SJSA1 (cell line): ENCODE data around the gene E2F4. TPM values are rescaled to one million over a fixed set of nuclear protein-coding genes. Genes with fewer than 3 reads are reported as not detected.

ENCODE experiments used
- DNase-seq, 2 experiments: peaks; one replicate each; pipeline ENCODE4 v3.0.0-alpha.2; 2015 to 2020; ENCODE audit warnings: low spot score in 2 of 2, low read depth in 1 of 2
- H3K27ac ChIP-seq: fragments of 250-450 bp; sonication (Bioruptor Pico); 2 replicates; pipeline ENCODE4 v1.5.1; 2020; ENCODE audit warnings: mild to moderate bottlenecking, moderate library complexity
- H3K27me3 ChIP-seq: fragments of 250-450 bp; sonication (Bioruptor Pico); replicated peaks from 2 replicates; pipeline ENCODE4 v1.5.1; 2020; ENCODE audit warnings: mild to moderate bottlenecking, moderate library complexity
- H3K36me3 ChIP-seq: fragments of 250-450 bp; sonication (Bioruptor Pico); 2 replicates; pipeline ENCODE4 v1.5.1; 2020; ENCODE audit warnings: mild to moderate bottlenecking
- H3K4me1 ChIP-seq: fragments of 250-450 bp; sonication (Bioruptor Pico); replicated peaks from 2 replicates; pipeline ENCODE4 v1.6.1; 2021; ENCODE audit warnings: mild to moderate bottlenecking
- H3K4me3 ChIP-seq: fragments of 250-450 bp; sonication (Bioruptor Pico); 2 replicates; pipeline ENCODE4 v1.5.1; 2020; ENCODE audit warnings: mild to moderate bottlenecking
- H3K9me3 ChIP-seq: fragments of 250-450 bp; sonication (Bioruptor Pico); replicated peaks from 2 replicates; pipeline ENCODE4 v1.5.1; 2020; ENCODE audit warnings: mild to moderate bottlenecking
- total RNA-seq: library from RNA; depleted of rRNA; stranded (reverse); fragments of >200 nt; shearing (Covaris generic); gene quantifications from 2 replicates; pipeline ENCODE4 v1.2.3, GENCODE V29; 2014

Gene E2F4
- total RNA-seq, 1 experiment from 2014 or later, result 93.8 TPM

DNA sequence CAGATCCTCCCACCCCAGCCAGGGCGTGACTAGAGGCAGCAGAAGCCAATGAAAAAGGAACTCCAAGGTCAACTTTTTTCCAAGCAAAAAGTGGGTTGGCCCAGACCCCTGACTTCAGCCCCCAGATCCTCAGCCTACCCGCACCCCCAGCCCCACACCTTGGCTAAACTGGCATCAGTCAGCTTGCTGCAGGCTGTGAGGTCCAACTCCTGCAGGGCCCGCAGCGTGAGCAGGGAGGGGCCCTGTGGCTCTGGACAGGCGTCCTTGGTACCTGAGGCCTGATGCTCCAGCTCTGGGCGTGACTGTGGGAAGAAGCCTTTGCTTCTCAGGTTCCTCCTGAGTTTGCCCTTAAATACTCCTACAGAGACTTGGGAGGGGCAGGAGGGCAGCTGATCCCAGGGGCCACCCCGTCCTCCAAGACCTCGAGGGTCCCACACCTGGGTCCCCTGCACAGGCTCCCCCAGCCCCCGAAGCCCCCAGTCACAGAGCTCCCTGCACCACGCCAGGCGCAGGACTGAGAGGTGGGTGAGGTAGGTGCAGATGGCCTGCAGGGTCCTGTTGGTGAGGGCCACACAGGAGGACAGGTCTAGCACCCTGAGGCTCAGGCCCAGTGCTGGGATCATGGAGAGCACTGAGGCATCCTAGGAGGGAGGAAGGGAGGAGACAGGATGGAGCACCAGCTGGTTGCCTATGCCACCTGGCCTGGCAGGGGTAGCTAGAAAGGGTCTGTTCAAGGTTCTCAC, 16.4 kb downstream of the E2F4 start:
- H3K36me3 ChIP-seq, result peaks cover 33% of the 10 kb centered on the region
- no peak overlapping the region for H3K27ac ChIP-seq
- no peak for DNase-seq
- H3K4me1 ChIP-seq, result peaks cover 13% of the 10 kb centered on the region
- no peak overlapping the region for H3K4me3 ChIP-seq
- H3K27me3 ChIP-seq, result no peaks in the 10 kb centered on the region
- H3K9me3 ChIP-seq, result no peaks in the 10 kb centered on the region

DNA sequence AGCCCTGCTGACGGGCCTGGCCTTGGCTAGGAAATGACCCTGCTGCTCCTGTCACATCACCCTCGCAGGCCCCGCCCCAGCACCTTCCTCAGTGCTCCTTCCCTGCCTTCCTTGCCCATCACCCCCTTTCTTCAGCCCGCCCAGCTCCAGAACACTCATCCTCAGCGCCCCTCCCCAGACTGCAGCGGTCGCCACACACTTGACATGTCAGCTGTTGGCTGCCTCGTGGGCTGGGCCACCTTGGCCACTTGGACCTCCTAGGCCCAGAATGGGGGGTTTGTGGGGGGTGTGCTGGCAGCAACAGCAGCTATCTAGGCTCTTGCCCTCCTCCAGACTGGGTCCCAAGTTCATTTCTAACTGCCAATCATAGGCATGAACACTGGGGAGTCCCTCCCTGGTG, 17.6 kb downstream of the E2F4 start:
- Histone ChIP-seq H3K27ac (no peak overlapping the region), H3K4me1 (peaks cover 13% of the 10 kb centered on the region), H3K36me3 (peaks cover 23% of the 10 kb centered on the region), H3K27me3 (no peaks in the 10 kb centered on the region), H3K4me3 (no peak overlapping the region), H3K9me3 (no peaks in the 10 kb centered on the region)
- no peak for DNase-seq

DNA sequence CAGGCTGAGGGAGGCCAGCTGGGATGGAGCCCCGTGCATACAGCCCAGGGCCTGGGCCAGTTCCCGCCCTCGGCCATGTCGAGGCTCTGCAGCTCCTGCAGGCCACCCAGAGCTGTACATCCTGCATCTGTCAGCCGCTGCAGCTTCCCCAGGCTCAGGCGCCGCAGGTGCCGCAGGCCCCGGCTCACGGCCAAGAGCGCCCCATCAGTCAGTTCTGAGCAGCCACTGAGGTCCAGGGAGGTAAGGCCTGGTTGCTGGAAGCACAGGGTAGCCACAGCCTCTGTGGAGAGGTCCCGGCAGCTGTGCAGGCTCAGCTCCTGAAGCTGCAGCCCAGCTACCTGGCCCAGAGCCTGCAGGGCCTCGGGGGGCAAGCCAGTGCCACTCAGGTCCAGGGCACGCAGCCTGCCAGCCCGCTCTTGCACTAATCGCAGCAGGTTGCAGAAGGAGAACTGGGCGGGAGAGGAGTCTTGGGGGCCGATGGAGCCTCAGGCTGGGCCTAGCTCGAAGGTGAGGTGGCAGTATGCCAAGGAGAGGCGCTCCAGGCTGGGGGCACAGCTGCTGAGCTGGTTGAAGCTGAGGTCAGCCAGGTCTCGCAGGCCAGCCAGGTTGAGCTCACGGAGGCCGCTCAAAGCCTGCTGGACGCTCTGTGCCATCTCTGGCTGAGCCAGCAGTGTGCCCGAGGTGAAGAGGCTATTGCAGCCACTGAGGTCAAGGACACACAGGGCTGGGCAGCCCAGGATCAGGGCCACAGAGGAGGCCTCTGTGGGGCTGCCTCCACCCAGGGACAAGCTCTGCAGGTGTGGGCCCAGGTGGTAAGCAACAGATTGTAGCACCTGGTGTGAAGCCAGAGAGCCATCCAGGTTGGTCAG, 18.3 kb downstream of the E2F4 start:
- Histone ChIP-seq H3K4me1 (peaks cover 13% of the 10 kb centered on the region), H3K9me3 (no peaks in the 10 kb centered on the region), H3K36me3 (peaks cover 21% of the 10 kb centered on the region), H3K4me3 (no peak overlapping the region), H3K27ac (no peak overlapping the region), H3K27me3 (no peaks in the 10 kb centered on the region)
- DNase-seq, result no peak

DNA sequence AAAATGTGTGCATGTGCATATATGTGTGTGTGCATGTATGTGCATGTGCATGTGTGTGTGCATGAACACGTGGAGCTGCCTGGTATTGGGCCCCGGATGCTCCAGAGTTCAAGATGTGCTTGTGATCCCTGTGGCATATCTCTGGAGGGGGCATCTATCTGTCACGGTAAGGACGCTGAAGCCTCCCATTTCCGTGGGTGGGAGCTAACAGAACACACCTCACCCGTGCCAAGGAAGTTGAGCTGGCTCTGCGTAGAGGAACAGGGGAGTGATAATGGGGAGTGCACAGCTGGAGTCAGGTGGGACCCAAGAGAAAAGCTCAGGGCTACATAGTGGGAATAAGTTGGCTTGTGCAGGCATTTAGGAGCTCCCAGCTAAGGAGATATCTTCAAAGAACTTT, 19.7 kb downstream of the E2F4 start:
- H3K36me3 ChIP-seq, result peaks cover 11% of the 10 kb centered on the region; the same call in 1 of the 2 replicates
- no peak overlapping the region for H3K27ac ChIP-seq
- no peak for DNase-seq
- H3K4me1 ChIP-seq, result peaks cover 13% of the 10 kb centered on the region
- no peaks in the 10 kb centered on the region for H3K9me3 ChIP-seq
- H3K4me3 ChIP-seq, result no peak overlapping the region
- no peaks in the 10 kb centered on the region for H3K27me3 ChIP-seq

DNA sequence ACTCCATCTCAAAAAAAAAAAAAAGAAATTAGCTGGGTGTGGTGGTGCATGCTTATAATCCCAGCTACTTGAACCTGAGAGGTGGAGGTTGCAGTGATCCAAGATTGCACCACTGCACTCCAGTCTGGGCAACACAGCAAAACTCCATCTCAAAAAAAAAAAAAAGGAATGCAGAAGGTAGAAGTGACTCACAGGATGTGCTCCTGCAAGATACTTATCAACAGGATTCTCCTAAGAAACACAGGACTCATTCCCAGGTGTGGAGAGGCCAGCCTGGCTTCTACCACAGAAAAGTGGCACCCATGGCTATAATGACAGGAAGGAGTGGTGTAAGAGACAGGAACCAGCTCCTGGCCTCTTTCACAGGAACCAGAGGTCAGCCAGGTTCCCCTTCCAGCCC, 20.8 kb downstream of the E2F4 start:
- Histone ChIP-seq H3K36me3 (no peaks in the 10 kb centered on the region), H3K4me3 (no peak overlapping the region), H3K27ac (no peak overlapping the region), H3K4me1 (peaks cover 7% of the 10 kb centered on the region), H3K27me3 (no peaks in the 10 kb centered on the region), H3K9me3 (no peaks in the 10 kb centered on the region)
- DNase-seq, result no peak

DNA sequence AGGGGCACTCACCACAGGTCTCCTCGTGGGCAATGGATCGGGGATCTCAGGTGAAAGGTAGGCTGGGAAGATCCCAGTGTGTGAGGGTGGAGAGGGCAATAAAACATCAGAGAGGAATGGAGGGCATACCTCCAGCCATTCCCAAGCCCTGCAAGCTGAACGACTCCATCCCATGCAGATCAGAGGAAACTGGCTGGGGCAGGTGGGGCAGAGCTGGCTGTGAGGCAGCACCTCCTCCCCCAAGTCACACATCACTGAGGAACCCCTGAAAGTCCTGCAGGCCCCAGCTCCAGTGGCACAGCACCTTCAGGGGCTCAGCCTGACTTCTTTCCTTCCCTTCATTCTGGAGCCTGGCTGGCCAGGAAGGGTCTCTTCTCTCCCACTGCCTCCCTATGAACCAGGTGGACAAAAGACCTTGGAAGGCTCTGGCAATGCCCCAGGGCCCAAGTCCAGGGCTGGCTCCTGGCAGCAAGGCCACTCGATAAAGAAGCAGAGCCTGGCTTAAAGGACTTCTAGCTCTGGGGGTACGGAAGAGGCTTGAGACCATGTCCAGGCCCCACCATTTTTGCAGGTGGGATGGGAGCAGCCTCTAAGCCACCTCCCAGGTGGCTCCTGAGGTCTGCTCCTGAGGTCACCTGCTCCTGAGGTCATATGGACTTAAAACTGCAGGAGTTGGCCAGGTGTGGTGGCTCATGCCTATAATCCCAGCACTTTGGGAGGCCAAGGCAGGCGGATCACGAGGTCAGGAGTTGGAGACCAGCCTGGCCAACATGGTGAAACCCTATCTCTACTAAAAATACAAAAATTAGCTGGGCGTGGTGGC, 21.5 kb downstream of the E2F4 start:
- DNase-seq, result no peak
- Histone ChIP-seq H3K9me3 (no peaks in the 10 kb centered on the region), H3K4me1 (peaks cover under 1% of the 10 kb centered on the region; the same call in 1 of the 2 replicates), H3K27ac (no peak overlapping the region), H3K36me3 (no peaks in the 10 kb centered on the region), H3K27me3 (no peaks in the 10 kb centered on the region), H3K4me3 (no peak overlapping the region)

DNA sequence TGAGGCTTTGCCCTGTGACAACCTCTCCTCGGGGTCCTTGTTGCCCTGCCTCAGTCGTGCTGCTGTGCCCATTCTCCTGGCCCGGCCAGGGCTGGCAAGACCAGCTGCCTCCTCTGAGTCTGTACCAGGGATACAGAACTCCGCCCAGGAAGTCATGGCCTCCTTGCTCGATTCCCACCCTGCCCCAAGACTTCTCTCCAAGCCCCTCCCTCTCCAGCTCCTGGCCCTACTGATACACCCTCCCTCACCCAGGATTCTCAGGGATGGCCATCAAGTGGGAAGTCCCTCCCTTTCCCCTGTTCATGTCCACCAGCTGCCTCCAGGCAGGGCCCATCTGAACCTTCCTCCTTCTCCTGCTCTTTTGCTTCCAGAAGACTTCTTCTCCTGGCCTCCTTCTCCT, 23.8 kb downstream of the E2F4 start:
- Histone ChIP-seq H3K27me3 (no peaks in the 10 kb centered on the region), H3K4me3 (no peak overlapping the region), H3K27ac (no peak overlapping the region), H3K36me3 (no peaks in the 10 kb centered on the region), H3K9me3 (no peaks in the 10 kb centered on the region), H3K4me1 (peaks cover 6% of the 10 kb centered on the region)
- DNase-seq, result no peak

DNA sequence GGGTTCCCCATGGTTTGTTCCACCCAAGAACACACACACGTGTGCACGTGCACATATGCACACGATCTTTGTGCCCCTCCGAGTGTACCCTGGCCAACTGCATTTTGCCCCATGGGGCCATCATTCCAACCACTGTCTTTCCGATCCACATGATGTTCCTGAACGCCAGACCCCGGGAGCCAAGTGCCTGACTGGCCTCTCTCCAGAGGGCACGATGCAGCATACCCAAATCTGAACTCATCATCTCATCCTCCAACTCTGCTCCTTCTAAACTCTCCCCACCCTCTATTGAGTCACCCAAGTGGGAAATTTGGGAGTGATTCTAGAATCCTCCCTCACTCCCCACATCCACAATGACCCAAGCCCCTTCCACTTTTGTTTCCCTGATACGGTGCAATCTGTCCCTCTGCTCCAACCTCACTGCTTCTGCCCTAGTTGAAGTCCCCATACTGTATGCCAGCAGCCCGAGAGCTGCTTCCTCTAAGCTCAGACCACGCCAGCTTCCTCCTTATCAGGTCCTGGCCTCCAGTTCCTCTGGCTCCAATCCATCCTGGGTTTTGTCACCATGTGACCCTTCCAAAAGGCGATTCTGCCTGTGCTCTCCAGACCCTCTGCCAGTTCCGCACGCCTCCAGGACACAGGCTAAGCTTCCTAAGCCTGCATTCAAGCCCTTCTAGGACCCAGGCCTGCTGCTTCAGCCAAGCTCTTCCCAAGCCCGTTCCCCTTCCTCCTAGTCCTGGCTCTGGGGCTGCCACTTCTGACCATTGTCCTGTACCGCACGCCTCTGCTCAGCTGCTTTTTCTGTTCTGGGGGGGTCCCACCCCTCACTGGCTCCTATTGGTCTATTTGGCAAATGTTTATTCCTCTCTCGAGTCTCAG, 24.9 kb downstream of the E2F4 start:
- Histone ChIP-seq H3K27me3 (no peaks in the 10 kb centered on the region), H3K36me3 (no peaks in the 10 kb centered on the region), H3K27ac (no peak overlapping the region), H3K4me3 (no peak overlapping the region), H3K4me1 (peaks cover 6% of the 10 kb centered on the region), H3K9me3 (no peaks in the 10 kb centered on the region)
- no peak for DNase-seq

DNA sequence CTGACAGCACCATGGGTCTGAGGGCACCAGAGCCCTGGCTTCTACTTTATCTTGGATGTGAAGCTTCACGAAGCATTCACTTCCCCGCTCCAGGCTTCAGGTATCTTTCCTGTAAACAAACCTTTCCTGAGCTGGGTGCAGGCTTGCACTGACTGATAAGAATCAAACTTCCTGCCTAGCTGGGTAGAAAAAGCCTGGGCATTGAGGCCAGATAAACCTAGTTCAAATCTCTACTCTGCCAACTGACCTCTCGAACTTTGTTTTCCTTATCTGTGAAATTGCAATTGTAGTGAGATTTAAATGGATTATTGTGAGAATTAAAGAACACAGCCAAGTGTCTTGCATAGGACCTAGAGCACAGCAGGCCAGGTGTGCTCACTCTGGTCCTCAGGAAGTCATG, 32.0 kb downstream of the E2F4 start:
- DNase-seq, result no peak
- Histone ChIP-seq H3K27ac (no peak overlapping the region), H3K27me3 (no peaks in the 10 kb centered on the region), H3K9me3 (no peaks in the 10 kb centered on the region), H3K36me3 (peaks cover 18% of the 10 kb centered on the region), H3K4me3 (no peak overlapping the region), H3K4me1 (peaks cover 21% of the 10 kb centered on the region)

DNA sequence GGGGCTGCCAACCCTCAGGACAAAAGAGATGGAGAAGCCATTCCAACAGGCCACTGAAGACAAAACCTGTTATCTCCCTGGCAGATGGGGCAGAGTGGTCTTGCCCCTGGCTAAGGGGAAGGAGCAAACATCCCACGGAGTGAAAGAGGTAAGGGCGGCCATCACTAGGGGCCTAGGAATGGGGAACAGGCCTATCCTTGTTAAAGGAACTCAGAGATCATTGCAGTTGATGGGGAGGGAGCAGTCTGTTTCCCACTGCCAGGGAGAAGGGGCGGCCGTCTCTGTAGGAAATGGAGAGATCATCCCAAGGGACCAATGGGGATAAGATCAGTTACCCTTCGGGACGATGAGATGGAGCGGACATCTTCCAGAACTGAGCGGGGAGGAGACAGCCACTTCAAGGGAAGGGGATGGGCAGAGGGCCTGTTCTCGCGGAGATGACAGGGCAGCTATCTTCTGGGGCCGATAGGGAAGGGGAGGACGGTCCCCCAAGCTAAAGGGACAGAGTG, 34.4 kb downstream of the E2F4 start:
- Histone ChIP-seq H3K9me3 (no peaks in the 10 kb centered on the region), H3K27me3 (no peaks in the 10 kb centered on the region), H3K4me1 (peaks cover 20% of the 10 kb centered on the region), H3K4me3 (peak overlapping the region; percentile 80), H3K36me3 (peaks cover 41% of the 10 kb centered on the region), H3K27ac (peak overlapping the region; percentile 38)
- DNase-seq, result no peak

DNA sequence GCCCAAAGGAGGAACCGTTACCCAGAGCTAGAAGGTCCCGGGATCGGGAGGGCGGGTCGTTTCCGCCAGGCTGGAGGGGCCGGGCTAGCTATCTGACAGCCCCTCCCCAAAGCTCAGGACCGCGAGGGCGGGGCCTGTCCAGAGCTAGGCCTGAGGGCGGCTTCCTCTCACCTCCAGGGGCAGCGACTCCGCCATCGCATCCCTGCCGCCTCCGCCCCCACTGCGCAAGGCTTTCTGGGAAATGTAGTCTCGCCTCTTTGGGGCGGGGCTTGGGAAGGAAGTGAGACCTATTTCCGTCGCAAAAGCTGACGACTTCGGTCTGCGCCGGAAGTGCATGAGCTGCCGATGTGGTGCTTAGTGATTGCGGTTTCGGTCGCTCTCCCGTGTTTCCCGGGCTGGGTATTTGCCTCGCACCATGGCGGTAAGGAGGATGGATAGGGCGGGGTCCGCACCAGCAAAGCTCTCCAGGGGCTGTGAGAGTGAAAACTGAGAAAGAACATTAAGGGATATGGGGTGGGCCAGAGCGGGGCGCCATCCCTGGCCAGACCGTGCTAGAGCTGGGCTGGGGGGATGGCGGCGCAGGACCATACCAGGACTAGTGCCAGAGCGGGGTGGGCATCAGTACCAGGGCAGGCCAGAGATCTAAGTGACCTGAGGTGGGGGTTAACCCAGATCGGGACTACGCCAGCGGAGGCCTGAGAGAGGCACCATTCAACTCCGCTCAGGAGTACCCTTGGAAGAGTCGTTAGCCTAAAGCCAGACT, 35.0 kb downstream of the E2F4 start, which contains the start of gene TMEM208:
Gene TMEM208, plus strand, starts transcription at position 327 of the 763 bp plus-strand sequence. Its CDS starts 89 bp downstream, at position 416.
- Histone ChIP-seq H3K36me3 (peaks cover 48% of the 10 kb centered on the region), H3K9me3 (no peaks in the 10 kb centered on the region), H3K4me3 (peak within 1 kb of the TSS; percentile 80)

DNA sequence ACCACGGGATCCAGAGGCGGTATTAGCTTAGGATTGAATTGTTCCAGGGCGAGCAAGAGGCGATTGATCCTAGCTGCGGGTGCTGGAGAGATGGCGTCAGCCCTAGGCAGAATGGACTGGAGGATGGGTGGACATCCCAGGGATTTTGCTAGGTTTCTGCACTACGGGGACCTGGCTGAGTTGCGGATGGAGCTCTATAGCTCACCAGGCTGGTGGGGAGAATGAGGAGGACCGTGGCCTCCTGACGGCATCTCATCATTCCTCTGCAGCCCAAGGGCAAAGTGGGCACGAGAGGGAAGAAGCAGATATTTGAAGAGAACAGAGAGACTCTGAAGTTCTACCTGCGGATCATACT, 35.6 kb downstream of the E2F4 start:
- Histone ChIP-seq H3K4me1 (peaks cover 20% of the 10 kb centered on the region), H3K36me3 (peaks cover 49% of the 10 kb centered on the region), H3K27me3 (no peaks in the 10 kb centered on the region), H3K4me3 (peak overlapping the region; percentile 80), H3K9me3 (no peaks in the 10 kb centered on the region), H3K27ac (peak overlapping the region; percentile 46)
- DNase-seq, result no peak

More for the DNA sequence above, 35.0 kb downstream of the E2F4 start, which contains the start of gene TMEM208:
- Histone ChIP-seq H3K27ac (peak within 1 kb of the TSS; percentile 46), H3K27me3 (no peaks in the 10 kb centered on the region), H3K4me1 (peaks cover 20% of the 10 kb centered on the region)
- peak; percentile 99 for DNase-seq
